ENCODE measurements around the gene RS1.

The RS1 gene

DNA sequence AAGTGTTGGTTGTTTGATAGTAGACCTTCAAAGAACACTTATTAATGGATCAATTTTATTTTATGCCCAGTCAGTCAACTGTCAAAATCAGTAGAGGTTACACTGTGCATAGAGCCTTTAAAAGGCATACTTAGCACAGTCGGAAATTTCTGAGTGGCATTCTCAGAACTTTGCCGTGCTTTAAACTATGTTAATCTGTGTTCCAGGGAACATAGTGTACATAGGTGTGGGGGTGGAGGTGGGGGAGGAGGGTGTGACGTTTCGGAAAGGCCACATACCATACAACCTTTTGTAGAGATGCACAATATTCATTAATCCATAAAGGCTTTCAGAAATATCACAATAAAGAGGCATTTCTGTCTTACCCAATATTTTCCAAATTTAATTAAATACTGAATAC, 75.8 kb downstream of the RS1 start:
- DNase-seq, result no peak

DNA sequence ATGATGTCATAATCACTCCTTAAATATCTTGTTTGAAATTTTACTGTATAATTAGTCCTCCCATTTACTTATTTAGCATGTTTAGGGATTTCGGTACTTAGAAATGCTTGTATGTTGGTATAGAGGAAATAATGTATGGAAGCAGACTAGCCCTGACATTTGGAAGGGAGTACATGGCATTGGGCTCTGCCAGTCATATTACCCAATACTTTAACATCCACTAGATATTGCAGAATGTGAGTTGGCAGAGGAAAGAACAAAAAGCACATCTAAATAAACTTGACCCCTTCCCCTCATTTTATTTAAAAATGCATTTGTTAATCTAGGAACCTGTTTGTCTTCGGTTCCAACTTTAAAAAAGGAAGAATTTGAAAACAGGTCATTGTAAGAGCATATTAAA, 77.8 kb downstream of the RS1 start:
- DNase-seq, result no peak

DNA sequence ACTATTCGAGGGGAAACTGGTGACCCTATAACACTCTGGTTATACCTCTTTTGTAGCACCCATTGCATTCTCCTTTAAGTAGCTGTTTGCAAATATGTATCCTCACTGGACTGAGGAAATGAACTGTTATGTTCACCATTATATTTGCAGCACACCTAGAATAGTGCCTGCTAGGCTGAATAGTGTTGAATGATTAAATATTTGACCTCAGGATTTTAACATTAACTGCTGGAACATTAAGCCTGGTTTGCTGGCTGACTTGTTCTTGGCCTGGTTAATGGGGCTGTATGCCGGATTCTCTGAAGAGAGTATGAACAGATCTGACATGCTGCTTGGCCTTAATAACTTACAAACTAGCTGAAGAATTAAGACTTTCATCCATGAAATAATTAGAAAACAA, 80.1 kb downstream of the RS1 start:
- DNase-seq, result no peak
